Measurements from ENCODE around the gene MARS2. TPM values are rescaled to one million over a fixed set of nuclear protein-coding genes. Genes with fewer than 3 reads are reported as not detected.
"Not testable (repeated sequence)": the region's sequence is repeated elsewhere in the genome, so short reads cannot be mapped to it uniquely, and the experiment has no call there.

MARS2 gene
- polyA plus RNA-seq, 1 experiment = 3.7 TPM

DNA sequence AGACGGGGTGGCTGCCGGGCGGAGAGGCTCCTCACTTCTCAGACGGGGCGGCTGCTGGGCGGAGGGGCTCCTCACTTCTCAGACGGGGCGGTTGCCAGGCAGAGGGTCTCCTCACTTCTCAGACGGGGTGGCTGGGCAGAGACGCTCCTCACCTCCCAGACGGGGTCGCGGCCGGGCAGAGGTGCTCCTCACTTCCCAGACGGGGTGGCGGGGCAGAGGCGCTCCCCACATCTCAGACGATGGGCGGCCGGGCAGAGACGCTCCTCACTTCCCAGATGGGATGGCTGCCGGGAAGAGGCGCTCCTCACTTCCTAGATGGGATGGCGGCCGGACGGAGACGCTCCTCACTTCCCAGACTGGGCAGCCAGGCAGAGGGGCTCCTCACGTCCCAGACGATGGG, 8.6 kb upstream of the MARS2 start:
- CTCF ChIA-PET; H3K27ac ChIP-seq (ENCODE audit: low read depth, low read length); POLR2A ChIA-PET; H3K9me3 ChIP-seq (ENCODE audit: control insufficient read depth, insufficient read depth, low read length); H3K27me3 ChIP-seq (ENCODE audit: control insufficient read depth, insufficient read depth, low read length); DNase-seq (ENCODE audit: low read depth, low spot score); H3K4me3 ChIP-seq (ENCODE audit: low read depth, low read length): not testable (repeated sequence)

DNA sequence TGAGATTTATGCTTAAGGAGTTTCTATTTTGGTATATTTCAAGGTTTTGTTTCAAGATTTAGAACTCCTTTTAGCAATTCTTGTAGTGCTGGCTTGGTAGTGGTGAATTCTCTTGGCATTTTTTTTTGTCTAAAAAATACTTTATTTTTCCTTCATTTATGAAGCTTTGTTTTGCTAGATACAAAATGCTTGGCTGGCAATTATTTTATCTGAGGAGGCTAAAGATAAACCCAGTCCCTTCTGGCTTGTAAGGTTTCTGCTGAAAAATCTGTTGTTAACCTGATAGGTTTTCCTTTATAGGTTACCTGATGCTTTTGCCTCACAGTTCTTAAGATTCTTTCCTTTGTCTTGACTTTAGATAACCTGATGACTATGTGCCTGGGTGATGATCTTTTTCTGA, 5.4 kb upstream of the MARS2 start:
- H3K27me3 ChIP-seq (ENCODE audit: control insufficient read depth, insufficient read depth, low read length); POLR2A ChIA-PET; H3K4me3 ChIP-seq (ENCODE audit: low read depth, low read length); CTCF ChIA-PET; DNase-seq (ENCODE audit: low read depth, low spot score); H3K9me3 ChIP-seq (ENCODE audit: control insufficient read depth, insufficient read depth, low read length); H3K27ac ChIP-seq (ENCODE audit: low read depth, low read length): not testable (repeated sequence)

DNA sequence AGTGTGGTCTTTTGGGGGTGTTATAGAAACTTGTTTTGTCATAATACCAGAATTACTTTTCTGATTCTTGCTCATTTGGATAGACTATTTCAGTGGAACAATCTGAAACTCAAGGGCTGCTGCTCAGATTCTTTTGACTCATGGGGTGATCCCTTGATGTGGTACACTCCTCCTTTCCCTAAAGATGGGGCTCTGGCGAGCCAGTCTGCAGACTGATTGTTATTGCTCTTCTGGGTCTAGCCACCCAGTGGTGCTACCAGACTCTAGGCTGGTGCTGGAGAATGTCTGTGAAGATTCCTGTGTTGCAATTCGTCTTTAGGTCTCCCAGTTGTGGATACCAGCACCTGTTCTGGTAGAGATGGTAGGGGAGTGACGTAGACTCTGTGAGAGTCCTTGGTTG, 4.2 kb upstream of the MARS2 start:
- CTCF ChIA-PET = no interaction called here
- POLR2A ChIA-PET = no interaction called here
- TF ChIP-seq, protein P1, sequence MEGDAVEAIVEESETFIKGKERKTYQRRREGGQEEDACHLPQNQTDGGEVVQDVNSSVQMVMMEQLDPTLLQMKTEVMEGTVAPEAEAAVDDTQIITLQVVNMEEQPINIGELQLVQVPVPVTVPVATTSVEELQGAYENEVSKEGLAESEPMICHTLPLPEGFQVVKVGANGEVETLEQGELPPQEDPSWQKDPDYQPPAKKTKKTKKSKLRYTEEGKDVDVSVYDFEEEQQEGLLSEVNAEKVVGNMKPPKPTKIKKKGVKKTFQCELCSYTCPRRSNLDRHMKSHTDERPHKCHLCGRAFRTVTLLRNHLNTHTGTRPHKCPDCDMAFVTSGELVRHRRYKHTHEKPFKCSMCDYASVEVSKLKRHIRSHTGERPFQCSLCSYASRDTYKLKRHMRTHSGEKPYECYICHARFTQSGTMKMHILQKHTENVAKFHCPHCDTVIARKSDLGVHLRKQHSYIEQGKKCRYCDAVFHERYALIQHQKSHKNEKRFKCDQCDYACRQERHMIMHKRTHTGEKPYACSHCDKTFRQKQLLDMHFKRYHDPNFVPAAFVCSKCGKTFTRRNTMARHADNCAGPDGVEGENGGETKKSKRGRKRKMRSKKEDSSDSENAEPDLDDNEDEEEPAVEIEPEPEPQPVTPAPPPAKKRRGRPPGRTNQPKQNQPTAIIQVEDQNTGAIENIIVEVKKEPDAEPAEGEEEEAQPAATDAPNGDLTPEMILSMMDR (IDR thresholded peaks at IDR 0.05; ENCODE audit: low read depth, low read length) = no peak

DNA sequence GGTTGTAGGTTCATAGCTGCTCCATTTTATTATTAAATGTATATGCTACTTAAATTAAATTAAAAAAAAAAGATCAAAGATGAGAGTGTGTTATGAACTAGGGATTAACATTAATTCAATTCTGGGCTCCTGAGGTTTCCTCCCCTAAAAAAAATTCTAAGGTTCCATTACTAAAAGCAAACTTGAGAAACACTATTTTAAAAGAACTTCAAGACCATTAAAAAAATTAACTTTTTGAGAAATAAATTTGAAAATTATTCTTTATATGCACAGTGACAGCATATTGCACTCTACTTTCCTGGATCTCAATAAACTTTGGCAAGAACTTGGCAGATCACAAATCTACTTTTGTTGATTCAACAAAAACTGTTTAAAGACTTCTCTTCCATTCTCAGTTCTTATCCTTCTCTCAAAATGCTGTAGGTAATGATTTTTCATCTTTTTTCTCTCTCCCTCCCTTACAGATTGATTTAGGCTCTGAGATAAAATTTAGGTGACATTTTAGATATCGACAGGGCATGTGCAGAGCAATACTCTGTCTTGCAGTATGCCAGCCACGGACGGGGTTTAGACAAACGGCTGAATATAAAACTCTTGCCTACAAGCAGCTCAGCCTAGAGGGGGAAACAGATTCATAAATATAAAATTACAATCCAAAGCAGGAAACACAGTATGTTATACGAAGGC, 592 bp upstream of the MARS2 start:
- ChIA-PET POLR2A (interaction anchor here (0.7 to 2.3 kb wide), 4 partner anchors 29 to 251 kb away, joined by 4 to 6 read pairs (median 4); partner anchors contain the start of genes COQ10B, HSPD1, HSPE1 and MOB4), CTCF (interaction anchor here (0.7 to 1.1 kb wide), 2 partner anchors 11 to 593 kb away, joined by 3 to 4 read pairs; no protein-coding TSS in a partner anchor)
- Histone ChIP-seq H3K9me3 (ENCODE audit: control insufficient read depth, insufficient read depth, low read length) (peaks cover 4% of the 10 kb centered on the region; the same call in 1 of the 2 replicates), H3K4me3 (ENCODE audit: low read depth, low read length) (peak overlapping the region; percentile 65), H3K27ac (ENCODE audit: low read depth, low read length) (peak overlapping the region; percentile 63), H3K27me3 (ENCODE audit: control insufficient read depth, insufficient read depth, low read length) (no peaks in the 10 kb centered on the region)
- no peak for DNase-seq (ENCODE audit: low read depth, low spot score)
- TF ChIP-seq, protein P1 (IDR thresholded peaks at IDR 0.05; ENCODE audit: low read depth, low read length) = no peak

More for the DNA sequence above, 4.2 kb upstream of the MARS2 start:
- Histone ChIP-seq H3K9me3 (ENCODE audit: control insufficient read depth, insufficient read depth, low read length) (peaks cover 4% of the 10 kb centered on the region; the same call in 1 of the 2 replicates), H3K4me3 (ENCODE audit: low read depth, low read length) (no peak overlapping the region), H3K27ac (ENCODE audit: low read depth, low read length) (no peak overlapping the region), H3K27me3 (ENCODE audit: control insufficient read depth, insufficient read depth, low read length) (no peaks in the 10 kb centered on the region)
- DNase-seq (ENCODE audit: low read depth, low spot score) = no peak

DNA sequence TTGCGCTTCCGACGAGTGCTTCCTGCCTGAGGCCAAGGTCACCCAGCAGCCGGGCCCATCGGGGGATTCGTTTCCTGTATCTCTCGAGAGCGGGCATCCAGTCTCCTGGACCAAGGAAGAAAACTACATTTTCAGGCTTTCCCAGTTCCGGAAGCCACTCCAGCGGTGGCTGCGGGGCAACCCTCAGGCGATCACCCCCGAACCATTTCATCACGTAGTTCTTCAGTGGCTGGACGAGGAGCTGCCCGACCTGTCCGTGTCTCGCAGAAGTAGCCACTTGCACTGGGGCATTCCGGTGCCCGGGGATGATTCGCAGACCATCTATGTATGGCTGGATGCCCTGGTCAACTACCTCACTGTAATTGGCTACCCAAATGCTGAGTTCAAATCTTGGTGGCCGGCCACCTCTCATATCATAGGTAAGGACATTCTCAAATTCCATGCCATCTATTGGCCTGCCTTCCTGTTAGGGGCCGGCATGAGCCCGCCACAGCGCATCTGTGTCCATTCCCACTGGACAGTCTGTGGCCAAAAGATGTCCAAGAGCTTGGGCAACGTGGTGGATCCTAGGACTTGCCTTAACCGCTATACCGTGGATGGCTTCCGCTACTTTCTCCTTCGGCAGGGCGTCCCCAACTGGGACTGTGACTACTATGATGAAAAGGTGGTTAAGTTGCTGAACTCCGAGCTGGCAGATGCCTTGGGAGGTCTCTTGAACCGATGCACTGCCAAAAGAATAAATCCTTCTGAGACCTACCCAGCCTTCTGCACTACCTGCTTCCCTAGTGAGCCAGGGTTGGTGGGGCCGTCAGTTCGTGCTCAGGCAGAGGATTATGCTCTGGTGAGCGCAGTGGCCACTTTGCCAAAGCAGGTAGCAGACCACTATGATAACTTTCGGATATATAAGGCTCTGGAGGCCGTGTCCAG, 1.0 kb downstream of the MARS2 start:
- Histone ChIP-seq H3K4me3 (ENCODE audit: low read depth, low read length) (peak overlapping the region; percentile 88), H3K27ac (ENCODE audit: low read depth, low read length) (peak overlapping the region; percentile 57), H3K27me3 (ENCODE audit: control insufficient read depth, insufficient read depth, low read length) (no peaks in the 10 kb centered on the region), H3K9me3 (ENCODE audit: control insufficient read depth, insufficient read depth, low read length) (peaks cover 4% of the 10 kb centered on the region; the same call in 1 of the 2 replicates)
- TF ChIP-seq, protein P1 (IDR thresholded peaks at IDR 0.05; ENCODE audit: low read depth, low read length) = no peak
- DNase-seq (ENCODE audit: low read depth, low spot score) = no peak
- CTCF ChIA-PET = interaction anchor here (0.7 to 2.1 kb wide), 6 partner anchors 10 to 274 kb away, joined by 3 to 17 read pairs (median 3); partner anchors contain the start of gene RFTN2
- POLR2A ChIA-PET = interaction anchor here (0.6 to 2.3 kb wide), 4 partner anchors 206 to 300 kb away, joined by 3 to 6 read pairs (median 5); partner anchors contain the start of genes COQ10B, HSPD1 and HSPE1
